PC-3 (cell line): Measurements from ENCODE around the gene TMTC2.

Source experiments
- EZH2 ChIP-seq: fragments of 300-600 bp; sonication (generic); IDR thresholded peaks from one replicate; pipeline ENCODE4 v1.6.1; 2017; ENCODE audit warnings: antibody characterized with exemption, mild to moderate bottlenecking, low read length; ENCODE audit not compliant: unreplicated experiment
- EZH2phosphoT487 ChIP-seq: fragments of 300-600 bp; sonication (generic); IDR thresholded peaks from 2 replicates; pipeline ENCODE4 v1.6.1; 2018; ENCODE audit warnings: mild to moderate bottlenecking, antibody characterized with exemption, low read length, borderline replicate concordance
- TF ChIP-seq, protein P1 (sequence below): fragments of 300-600 bp; sonication (generic); conservative IDR thresholded peaks from 2 replicates; pipeline ENCODE4 v1.5.1; 2017; ENCODE audit warnings: antibody characterized with exemption, low read depth, mild to moderate bottlenecking, low read length

DNA sequence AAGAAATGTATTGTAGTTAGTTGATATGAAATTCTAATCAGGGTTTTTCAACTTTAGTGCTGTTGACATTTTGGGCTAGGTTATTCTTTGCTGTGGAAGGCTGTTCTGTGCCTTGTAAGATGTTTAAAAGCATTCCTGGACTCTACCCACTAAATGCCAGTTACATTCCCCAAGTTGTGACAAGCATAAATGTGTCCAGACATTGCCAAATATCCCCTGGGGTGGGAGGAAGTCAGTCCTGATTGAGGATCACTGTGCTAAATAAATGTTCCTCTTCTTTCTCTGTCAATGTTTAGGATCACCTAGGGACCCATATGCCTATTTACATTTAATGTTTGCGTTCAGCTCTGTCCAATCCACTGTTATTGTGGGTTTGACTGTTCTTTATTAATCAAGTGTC, 268.3 kb downstream of the TMTC2 start:
- TF ChIP-seq, protein P1, sequence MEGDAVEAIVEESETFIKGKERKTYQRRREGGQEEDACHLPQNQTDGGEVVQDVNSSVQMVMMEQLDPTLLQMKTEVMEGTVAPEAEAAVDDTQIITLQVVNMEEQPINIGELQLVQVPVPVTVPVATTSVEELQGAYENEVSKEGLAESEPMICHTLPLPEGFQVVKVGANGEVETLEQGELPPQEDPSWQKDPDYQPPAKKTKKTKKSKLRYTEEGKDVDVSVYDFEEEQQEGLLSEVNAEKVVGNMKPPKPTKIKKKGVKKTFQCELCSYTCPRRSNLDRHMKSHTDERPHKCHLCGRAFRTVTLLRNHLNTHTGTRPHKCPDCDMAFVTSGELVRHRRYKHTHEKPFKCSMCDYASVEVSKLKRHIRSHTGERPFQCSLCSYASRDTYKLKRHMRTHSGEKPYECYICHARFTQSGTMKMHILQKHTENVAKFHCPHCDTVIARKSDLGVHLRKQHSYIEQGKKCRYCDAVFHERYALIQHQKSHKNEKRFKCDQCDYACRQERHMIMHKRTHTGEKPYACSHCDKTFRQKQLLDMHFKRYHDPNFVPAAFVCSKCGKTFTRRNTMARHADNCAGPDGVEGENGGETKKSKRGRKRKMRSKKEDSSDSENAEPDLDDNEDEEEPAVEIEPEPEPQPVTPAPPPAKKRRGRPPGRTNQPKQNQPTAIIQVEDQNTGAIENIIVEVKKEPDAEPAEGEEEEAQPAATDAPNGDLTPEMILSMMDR, result no peak
- TF ChIP-seq EZH2phosphoT487, result no peak
- TF ChIP-seq EZH2, result no peak
